BJ (cell line): ENCODE results near the gene BORCS5. TPM values are rescaled to one million over a fixed set of nuclear protein-coding genes. Genes with fewer than 3 reads are reported as not detected.

Source experiments
- CTCF ChIA-PET: fragments of 350-600 bp; formaldehyde crosslinking; extraction: SDS; loops from one replicate; lab custom pipeline; 2021; ENCODE audit warnings: antibody characterized with exemption, inconsistent platforms; lab: Yijun Ruan, JAX
- POLR2A ChIA-PET: fragments of 300-600 bp; sonication (Branson Sonifier 250); formaldehyde crosslinking; extraction: SDS; loops from one replicate; lab custom pipeline; 2021; ENCODE audit warnings: antibody characterized with exemption; lab: Charles Lee
- DNase-seq: peaks from one replicate; pipeline ENCODE4 v3.0.0-alpha.2; 2011; ENCODE audit warnings: low read depth
- H3K27me3 ChIP-seq: 2 replicates; pipeline ENCODE4 v1.6.0; 2011; ENCODE audit warnings: low read length; ENCODE audit not compliant: control insufficient read depth, insufficient read depth
- H3K36me3 ChIP-seq: 2 replicates; pipeline ENCODE4 v1.5.1; 2011; ENCODE audit warnings: low read length; ENCODE audit not compliant: control insufficient read depth, insufficient read depth
- H3K4me3 ChIP-seq: 2 replicates; pipeline ENCODE4 v1.5.1; 2011; ENCODE audit warnings: low read depth, mild to moderate bottlenecking, control low read depth, low read length
- CTCF ChIP-seq: IDR thresholded peaks from 2 replicates; pipeline ENCODE4 v1.5.1; 2011; ENCODE audit warnings: low read depth, mild to moderate bottlenecking, control low read depth, inconsistent platforms, low read length, moderate library complexity; ENCODE audit not compliant: insufficient read depth
- polyA plus RNA-seq: library from polyadenylated mRNA; depleted of rRNA; stranded (reverse); fragments of >200 nt; gene quantifications from 2 replicates; pipeline ENCODE4 v1.2.3, GENCODE V29; 2011

BORCS5 gene
- polyA plus RNA-seq, 1 experiment: 11.9 TPM

GRCh38 chr12:12399776-12400305 is 43.0 kb downstream of the BORCS5 start:
- no peak for TF ChIP-seq CTCF
- ChIA-PET CTCF (interaction anchor here (0.6 kb wide), 2 partner anchors 272 to 574 kb away, joined by 3 read pairs; no protein-coding TSS in a partner anchor), POLR2A (no interaction called here)
- DNase-seq: no peak
- Histone ChIP-seq H3K27me3 (no peaks in the 10 kb centered on the region), H3K36me3 (no peaks in the 10 kb centered on the region), H3K4me3 (no peak overlapping the region)

GRCh38 chr12:12400793-12401192 is 43.9 kb downstream of the BORCS5 start:
- no peak for DNase-seq
- H3K4me3 ChIP-seq: no peak overlapping the region
- no peak for TF ChIP-seq CTCF
- ChIA-PET POLR2A (no interaction called here), CTCF (no interaction called here)
- H3K27me3 ChIP-seq: no peaks in the 10 kb centered on the region
- H3K36me3 ChIP-seq: no peaks in the 10 kb centered on the region

- POLR2A ChIA-PET: no interaction called here
- DNase-seq: no peak
- H3K36me3 ChIP-seq: no peaks in the 10 kb centered on the region
- CTCF ChIA-PET: interaction anchor here (1.8 kb wide), 1 partner anchor 161 kb away, joined by 5 read pairs; no protein-coding TSS in a partner anchor
- H3K27me3 ChIP-seq: no peaks in the 10 kb centered on the region
- no peak for TF ChIP-seq CTCF
- H3K4me3 ChIP-seq: no peak overlapping the region
These were observed 46.7 kb downstream of the BORCS5 start for GRCh38 chr12:12403264-12404248.

- no peak for DNase-seq
- Histone ChIP-seq H3K27me3 (no peaks in the 10 kb centered on the region), H3K4me3 (no peak overlapping the region), H3K36me3 (no peaks in the 10 kb centered on the region)
- POLR2A ChIA-PET: no interaction called here
- CTCF ChIA-PET: no interaction called here
- TF ChIP-seq CTCF: no peak
These were observed 47.4 kb downstream of the BORCS5 start for GRCh38 chr12:12404297-12404696.

- DNase-seq: no peak
- Histone ChIP-seq H3K27me3 (no peaks in the 10 kb centered on the region), H3K36me3 (no peaks in the 10 kb centered on the region), H3K4me3 (no peak overlapping the region)
- ChIA-PET CTCF (no interaction called here), POLR2A (no interaction called here)
- no peak for TF ChIP-seq CTCF
These were observed 49.0 kb downstream of the BORCS5 start for GRCh38 chr12:12405882-12406281.
